ENCODE measurements around the gene LRP1. TPM values are rescaled to one million over a fixed set of nuclear protein-coding genes. Genes with fewer than 3 reads are reported as not detected.
A peak's percentile ranks its signal among the peaks of the same experiment; 100 is the strongest.

Gene LRP1
- total and polyA plus RNA-seq, 2 of the 13 experiments (the other 11 are each of a cell fraction or from before 2014, with no cell fraction given) = 14.7 to 30.8 TPM

GRCh38 chr12:57138526-57139272, 10.4 kb downstream of the LRP1 start (continued):
- TF ChIP-seq ZNF513 (CRISPR knock-in tag; conservative IDR thresholded peaks at IDR 0.05) (no peak), NR2F6 (IDR thresholded peaks at IDR 0.05) (peak; percentile 80), NR2F6 (CRISPR knock-in tag; IDR thresholded peaks at IDR 0.05) (peak; percentile 85), XRCC5 (optimal IDR thresholded peaks at IDR 0.05; ENCODE audit: low read length) (no peak)

DNA sequence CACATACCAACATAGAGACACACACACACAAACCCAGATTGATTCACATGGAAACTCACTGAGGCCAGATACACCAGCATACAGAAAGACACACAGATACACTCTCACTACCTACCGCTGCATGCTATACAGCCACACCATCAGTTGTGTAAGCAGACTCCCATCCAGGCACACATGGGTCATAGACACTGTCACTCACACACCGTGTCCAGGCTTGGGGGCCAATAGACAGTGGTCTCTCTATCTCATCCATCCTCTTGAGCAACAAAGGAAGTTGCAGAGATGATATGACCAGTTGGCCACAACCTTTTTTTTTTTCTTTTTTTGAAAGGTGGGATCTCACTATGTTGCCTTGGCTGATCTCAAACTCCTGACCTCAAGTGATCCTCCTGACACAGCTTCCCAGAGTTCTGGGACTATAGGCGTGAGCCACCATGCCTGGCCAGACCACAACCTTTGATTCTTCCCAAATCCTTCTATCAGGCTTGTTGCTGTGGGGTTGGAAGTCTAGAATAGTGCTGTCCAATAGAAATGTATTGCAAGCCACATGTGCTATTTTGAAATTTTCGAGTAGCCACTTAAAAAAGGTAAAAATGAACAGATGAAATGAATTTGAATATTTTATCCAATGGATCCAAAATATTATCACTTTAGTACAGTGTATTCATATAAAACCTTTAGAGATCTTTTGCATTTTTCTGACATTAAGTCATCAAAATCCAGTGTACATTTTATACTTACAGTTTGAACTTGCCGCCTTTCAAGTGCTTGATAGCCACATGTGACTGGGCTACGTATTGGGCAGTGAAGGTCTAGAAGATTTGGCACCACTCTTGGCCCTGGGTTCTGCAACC, 11.7 kb downstream of the LRP1 start:
- Histone ChIP-seq H2AFZ (ENCODE audit: low read length) (no peak overlapping the region), H3K27me3 (ENCODE audit: control insufficient read depth in 1 of 2, insufficient read depth in 2 of 2, low read length in 2 of 2) (no peaks in the 10 kb centered on the region), H3K4me2 (ENCODE audit: low read depth, low read length) (no peak overlapping the region), H3K9me3 (ENCODE audit: low read length) (no peaks in the 10 kb centered on the region), H4K20me1 (ENCODE audit: insufficient read depth, low read length) (peaks cover 3% of the 10 kb centered on the region; the same call in 1 of the 2 replicates), H3K36me3 (replicated peaks in 1 of 2; ENCODE audit: control insufficient read depth in 1 of 2, insufficient read depth in 2 of 2, low read length in 2 of 2) (peaks cover 31 to 61% of the 10 kb centered on the region in 2 experiments), H3K4me3 (replicated peaks in 1 of 3; ENCODE audit: insufficient read depth in 1 of 3, low read depth in 2 of 3, low read length in 3 of 3) (no peak overlapping the region), H3K79me2 (ENCODE audit: insufficient read depth, low read length) (peaks cover 28% of the 10 kb centered on the region), H3K9ac (ENCODE audit: insufficient read depth, low read depth, low read length) (no peak overlapping the region), H3K4me1 (ENCODE audit: insufficient read depth, low read length) (peaks cover 90% of the 10 kb centered on the region), H3K27ac (ENCODE audit: extremely low read length, insufficient read depth, low read length) (peak overlapping the region; percentile 86)
- in situ Hi-C loops (cut with HindIII; ENCODE audit: extremely low pct_ligation_motif_present, low pct_unique_long_range_greater_than_20kb) = no loop called here
- intact Hi-C loops (cut with micrococcal nuclease; ENCODE audit: unreplicated experiment) = no loop called here
- WGBS (ENCODE audit: low lambda C conversion rate) = 94% methylated on average over 6 of the region's 6 CpGs
- ChIA-PET CTCF (ENCODE audit: low intra/inter-chr PET ratio, low total read pairs) (no interaction called here), POLR2A (interaction anchor here (2.5 to 4.4 kb wide), 2 partner anchors 9 to 10 kb away, joined by 19 to 41 read pairs; partner anchors contain the start of gene LRP1)
- no TSS peak for BruUV-seq (replicated peaks)
- no peak for ATAC-seq
- TF ChIP-seq, protein P1, sequence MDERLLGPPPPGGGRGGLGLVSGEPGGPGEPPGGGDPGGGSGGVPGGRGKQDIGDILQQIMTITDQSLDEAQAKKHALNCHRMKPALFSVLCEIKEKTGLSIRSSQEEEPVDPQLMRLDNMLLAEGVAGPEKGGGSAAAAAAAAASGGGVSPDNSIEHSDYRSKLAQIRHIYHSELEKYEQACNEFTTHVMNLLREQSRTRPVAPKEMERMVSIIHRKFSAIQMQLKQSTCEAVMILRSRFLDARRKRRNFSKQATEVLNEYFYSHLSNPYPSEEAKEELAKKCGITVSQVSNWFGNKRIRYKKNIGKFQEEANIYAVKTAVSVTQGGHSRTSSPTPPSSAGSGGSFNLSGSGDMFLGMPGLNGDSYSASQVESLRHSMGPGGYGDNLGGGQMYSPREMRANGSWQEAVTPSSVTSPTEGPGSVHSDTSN (CRISPR knock-in tag; IDR thresholded peaks at IDR 0.05) = no peak
- peak; percentile 32 for TF ChIP-seq RBM22 (optimal IDR thresholded peaks at IDR 0.05; ENCODE audit: low read length)
- no peak for DNase-seq (ENCODE audit: low spot score)
- FAIRE-seq = no peak

Data from HepG2 (cell line).